GM23338 (cell line): Measurements from ENCODE around the gene UBE2G1. TPM values are rescaled to one million over a fixed set of nuclear protein-coding genes. Genes with fewer than 3 reads are reported as not detected.

Experiments used
- ATAC-seq: fragments of 200-7000 bp; cut with Tn5 transposase; 3 replicates; pipeline ENCODE4 v1.9.1; 2020
- DNase-seq: peaks from one replicate; pipeline ENCODE4 v3.0.0-alpha.2; 2015; ENCODE audit warnings: low spot score
- H2AFZ ChIP-seq: fragments of 200-600 bp; sonication (generic); 2 replicates; pipeline ENCODE4 v1.8.0; 2016; ENCODE audit warnings: antibody characterized with exemption, mild to moderate bottlenecking, moderate library complexity
- H3F3A ChIP-seq: fragments of 200-600 bp; sonication (generic); replicated peaks from 2 replicates; pipeline ENCODE4 v1.8.0; 2017; ENCODE audit warnings: antibody characterized with exemption, mixed run types, low read depth
- H3K27ac ChIP-seq: fragments of 200-600 bp; sonication (generic); 2 replicates; pipeline ENCODE4 v1.6.1; 2016; ENCODE audit warnings: low read depth
- H3K27me3 ChIP-seq: fragments of 200-600 bp; sonication (generic); 2 replicates; pipeline ENCODE4 v1.8.0; 2016; ENCODE audit warnings: mild to moderate bottlenecking, mixed run types, moderate library complexity; ENCODE audit not compliant: insufficient read depth
- H3K36me3 ChIP-seq: fragments of 200-600 bp; sonication (generic); 2 replicates; pipeline ENCODE4 v1.8.0; 2016; ENCODE audit warnings: mild to moderate bottlenecking; ENCODE audit not compliant: insufficient read depth
- H3K4me1 ChIP-seq: fragments of 200-600 bp; sonication (generic); 2 replicates; pipeline ENCODE4 v1.8.0; 2016; ENCODE audit warnings: mild to moderate bottlenecking, moderate library complexity; ENCODE audit not compliant: insufficient read depth
- H3K4me2 ChIP-seq: fragments of 200-600 bp; sonication (generic); 2 replicates; pipeline ENCODE4 v1.7.1; 2017; ENCODE audit warnings: mixed run types
- H3K4me3 ChIP-seq: fragments of 200-600 bp; sonication (generic); 2 replicates; pipeline ENCODE4 v1.6.1; 2016; ENCODE audit warnings: mixed run types
- H3K79me2 ChIP-seq: fragments of 200-600 bp; sonication (generic); replicated peaks from 2 replicates; pipeline ENCODE4 v1.8.0; 2017; ENCODE audit warnings: mild to moderate bottlenecking; ENCODE audit not compliant: insufficient read depth
- H3K9me2 ChIP-seq: fragments of 200-600 bp; sonication (generic); 2 replicates; pipeline ENCODE4 v1.8.0; 2017; ENCODE audit not compliant: insufficient read depth
- H4K20me1 ChIP-seq: fragments of 200-600 bp; sonication (generic); replicated peaks from 2 replicates; pipeline ENCODE4 v1.8.0; 2017; ENCODE audit warnings: mild to moderate bottlenecking; ENCODE audit not compliant: insufficient read depth
- H3K27ac Mint-ChIP-seq: 2 replicates; pipeline ENCODE4 v1.8.0; 2020; ENCODE audit warnings: inconsistent platforms, mild to moderate bottlenecking, moderate library complexity, mixed read lengths
- H3K27me3 Mint-ChIP-seq: 3 replicates; pipeline ENCODE4 v1.8.0; 2022; ENCODE audit warnings: low read depth, mild to moderate bottlenecking, moderate library complexity, mixed read lengths, inconsistent platforms; ENCODE audit not compliant: insufficient read depth, poor library complexity
- H3K36me3 Mint-ChIP-seq: 3 replicates; pipeline ENCODE4 v1.8.0; 2021; ENCODE audit warnings: low read depth, mild to moderate bottlenecking, inconsistent platforms, moderate library complexity, mixed read lengths
- H3K4me1 Mint-ChIP-seq: 3 replicates; pipeline ENCODE4 v1.8.0; 2020; ENCODE audit warnings: mild to moderate bottlenecking, inconsistent platforms, mixed read lengths
- H3K4me3 Mint-ChIP-seq: 3 replicates; pipeline ENCODE4 v1.8.0; 2021; ENCODE audit warnings: moderate library complexity, mild to moderate bottlenecking, inconsistent platforms, mixed read lengths
- H3K9me3 Mint-ChIP-seq: 3 replicates; pipeline ENCODE4 v1.8.0; 2020; ENCODE audit warnings: moderate library complexity, mild to moderate bottlenecking, inconsistent platforms, mixed read lengths
- CREB1 ChIP-seq: fragments of 250-450 bp; sonication (Bioruptor Pico); IDR thresholded peaks from 2 replicates; pipeline ENCODE4 v1.5.0; 2020; ENCODE audit warnings: low read depth, mild to moderate bottlenecking, moderate library complexity
- CTCF ChIP-seq, 2 experiments: fragments of 200-600 bp in 1 of 2; sonication (generic) in 1 of 2; conservative IDR thresholded peaks; 2 replicates each; pipeline versions ENCODE4 v1.5.1 to v1.6.1; 2016 to 2017; ENCODE audit warnings: antibody characterized with exemption in 2 of 2, low read depth in 2 of 2, mild to moderate bottlenecking in 2 of 2, moderate library complexity in 1 of 2
- EZH2 ChIP-seq: fragments of 200-600 bp; sonication (generic); IDR thresholded peaks from one replicate; pipeline ENCODE4 v1.8.0; 2017; ENCODE audit warnings: antibody characterized with exemption, mild to moderate bottlenecking, low read depth; ENCODE audit not compliant: unreplicated experiment
- EZH2phosphoT487 ChIP-seq: fragments of 200-600 bp; sonication (generic); IDR thresholded peaks from one replicate; pipeline ENCODE4 v1.8.1; 2018; ENCODE audit warnings: antibody characterized with exemption; ENCODE audit not compliant: unreplicated experiment
- JUNB ChIP-seq: IDR thresholded peaks from one replicate; pipeline ENCODE4 v1.6.1; 2016; ENCODE audit warnings: antibody characterized with exemption; ENCODE audit not compliant: unreplicated experiment
- NANOG ChIP-seq: IDR thresholded peaks from 2 replicates; pipeline ENCODE4 v1.6.1; 2016; ENCODE audit warnings: antibody characterized with exemption, borderline replicate concordance
- POLR2AphosphoS5 ChIP-seq: IDR thresholded peaks from 2 replicates; pipeline ENCODE4 v1.6.1; 2016; ENCODE audit warnings: antibody characterized with exemption, low read depth
- REST ChIP-seq: IDR thresholded peaks from one replicate; pipeline ENCODE4 v1.6.1; 2018; ENCODE audit warnings: antibody characterized with exemption; ENCODE audit not compliant: unreplicated experiment
- STAT1 ChIP-seq: IDR thresholded peaks from one replicate; pipeline ENCODE4 v1.6.1; 2016; ENCODE audit warnings: antibody characterized with exemption; ENCODE audit not compliant: unreplicated experiment
- ZNF114 ChIP-seq: fragments of 250-450 bp; sonication (Bioruptor Pico); IDR thresholded peaks from 2 replicates; pipeline ENCODE4 v1.5.0; 2020; ENCODE audit warnings: mild to moderate bottlenecking, moderate library complexity
- ZNF331 ChIP-seq: fragments of 250-450 bp; sonication (Bioruptor Pico); IDR thresholded peaks from 2 replicates; pipeline ENCODE4 v1.5.0; 2020; ENCODE audit warnings: low read depth, mild to moderate bottlenecking, moderate library complexity
- polyA plus RNA-seq: library from polyadenylated mRNA; unstranded; fragments of >200 nt; fragmentation: Nextera tagmentation; extraction: Ambion mirVana; gene quantifications from 2 replicates; pipeline ENCODE4 v1.2.1, GENCODE V29; 2016
- total RNA-seq: library from RNA; depleted of rRNA; stranded (reverse); fragments of >200 nt; shearing (Covaris generic); gene quantifications from 2 replicates; pipeline ENCODE4 v1.2.3, GENCODE V29; 2014
- TF ChIP-seq, protein P1 (sequence below): IDR thresholded peaks from 2 replicates; pipeline ENCODE4 v1.6.1; 2016; ENCODE audit warnings: antibody characterized with exemption
- TF ChIP-seq, protein P2 (sequence below): fragments of 250-450 bp; sonication (Bioruptor Pico); IDR thresholded peaks from 2 replicates; pipeline ENCODE4 v1.5.0; 2020; ENCODE audit warnings: mild to moderate bottlenecking, moderate library complexity

Gene UBE2G1
- total and polyA plus RNA-seq, 2 experiments from 2014 or later, result 71.9 to 145 TPM

- H2AFZ ChIP-seq, result no peak overlapping the region
- TF ChIP-seq, protein P1, sequence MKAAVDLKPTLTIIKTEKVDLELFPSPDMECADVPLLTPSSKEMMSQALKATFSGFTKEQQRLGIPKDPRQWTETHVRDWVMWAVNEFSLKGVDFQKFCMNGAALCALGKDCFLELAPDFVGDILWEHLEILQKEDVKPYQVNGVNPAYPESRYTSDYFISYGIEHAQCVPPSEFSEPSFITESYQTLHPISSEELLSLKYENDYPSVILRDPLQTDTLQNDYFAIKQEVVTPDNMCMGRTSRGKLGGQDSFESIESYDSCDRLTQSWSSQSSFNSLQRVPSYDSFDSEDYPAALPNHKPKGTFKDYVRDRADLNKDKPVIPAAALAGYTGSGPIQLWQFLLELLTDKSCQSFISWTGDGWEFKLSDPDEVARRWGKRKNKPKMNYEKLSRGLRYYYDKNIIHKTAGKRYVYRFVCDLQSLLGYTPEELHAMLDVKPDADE, result no peak
- TF ChIP-seq CREB1 (CRISPR knock-in tag) (no peak), NANOG (no peak), POLR2AphosphoS5 (no peak), CTCF (conservative IDR thresholded peaks at IDR 0.05; ENCODE audit: low read depth in 2 of 2) (no peak), REST (no peak), JUNB (no peak), ZNF331 (CRISPR knock-in tag) (no peak), ZNF114 (CRISPR knock-in tag) (no peak), EZH2 (no peak), STAT1 (no peak), EZH2phosphoT487 (no peak)
- TF ChIP-seq, protein P2, sequence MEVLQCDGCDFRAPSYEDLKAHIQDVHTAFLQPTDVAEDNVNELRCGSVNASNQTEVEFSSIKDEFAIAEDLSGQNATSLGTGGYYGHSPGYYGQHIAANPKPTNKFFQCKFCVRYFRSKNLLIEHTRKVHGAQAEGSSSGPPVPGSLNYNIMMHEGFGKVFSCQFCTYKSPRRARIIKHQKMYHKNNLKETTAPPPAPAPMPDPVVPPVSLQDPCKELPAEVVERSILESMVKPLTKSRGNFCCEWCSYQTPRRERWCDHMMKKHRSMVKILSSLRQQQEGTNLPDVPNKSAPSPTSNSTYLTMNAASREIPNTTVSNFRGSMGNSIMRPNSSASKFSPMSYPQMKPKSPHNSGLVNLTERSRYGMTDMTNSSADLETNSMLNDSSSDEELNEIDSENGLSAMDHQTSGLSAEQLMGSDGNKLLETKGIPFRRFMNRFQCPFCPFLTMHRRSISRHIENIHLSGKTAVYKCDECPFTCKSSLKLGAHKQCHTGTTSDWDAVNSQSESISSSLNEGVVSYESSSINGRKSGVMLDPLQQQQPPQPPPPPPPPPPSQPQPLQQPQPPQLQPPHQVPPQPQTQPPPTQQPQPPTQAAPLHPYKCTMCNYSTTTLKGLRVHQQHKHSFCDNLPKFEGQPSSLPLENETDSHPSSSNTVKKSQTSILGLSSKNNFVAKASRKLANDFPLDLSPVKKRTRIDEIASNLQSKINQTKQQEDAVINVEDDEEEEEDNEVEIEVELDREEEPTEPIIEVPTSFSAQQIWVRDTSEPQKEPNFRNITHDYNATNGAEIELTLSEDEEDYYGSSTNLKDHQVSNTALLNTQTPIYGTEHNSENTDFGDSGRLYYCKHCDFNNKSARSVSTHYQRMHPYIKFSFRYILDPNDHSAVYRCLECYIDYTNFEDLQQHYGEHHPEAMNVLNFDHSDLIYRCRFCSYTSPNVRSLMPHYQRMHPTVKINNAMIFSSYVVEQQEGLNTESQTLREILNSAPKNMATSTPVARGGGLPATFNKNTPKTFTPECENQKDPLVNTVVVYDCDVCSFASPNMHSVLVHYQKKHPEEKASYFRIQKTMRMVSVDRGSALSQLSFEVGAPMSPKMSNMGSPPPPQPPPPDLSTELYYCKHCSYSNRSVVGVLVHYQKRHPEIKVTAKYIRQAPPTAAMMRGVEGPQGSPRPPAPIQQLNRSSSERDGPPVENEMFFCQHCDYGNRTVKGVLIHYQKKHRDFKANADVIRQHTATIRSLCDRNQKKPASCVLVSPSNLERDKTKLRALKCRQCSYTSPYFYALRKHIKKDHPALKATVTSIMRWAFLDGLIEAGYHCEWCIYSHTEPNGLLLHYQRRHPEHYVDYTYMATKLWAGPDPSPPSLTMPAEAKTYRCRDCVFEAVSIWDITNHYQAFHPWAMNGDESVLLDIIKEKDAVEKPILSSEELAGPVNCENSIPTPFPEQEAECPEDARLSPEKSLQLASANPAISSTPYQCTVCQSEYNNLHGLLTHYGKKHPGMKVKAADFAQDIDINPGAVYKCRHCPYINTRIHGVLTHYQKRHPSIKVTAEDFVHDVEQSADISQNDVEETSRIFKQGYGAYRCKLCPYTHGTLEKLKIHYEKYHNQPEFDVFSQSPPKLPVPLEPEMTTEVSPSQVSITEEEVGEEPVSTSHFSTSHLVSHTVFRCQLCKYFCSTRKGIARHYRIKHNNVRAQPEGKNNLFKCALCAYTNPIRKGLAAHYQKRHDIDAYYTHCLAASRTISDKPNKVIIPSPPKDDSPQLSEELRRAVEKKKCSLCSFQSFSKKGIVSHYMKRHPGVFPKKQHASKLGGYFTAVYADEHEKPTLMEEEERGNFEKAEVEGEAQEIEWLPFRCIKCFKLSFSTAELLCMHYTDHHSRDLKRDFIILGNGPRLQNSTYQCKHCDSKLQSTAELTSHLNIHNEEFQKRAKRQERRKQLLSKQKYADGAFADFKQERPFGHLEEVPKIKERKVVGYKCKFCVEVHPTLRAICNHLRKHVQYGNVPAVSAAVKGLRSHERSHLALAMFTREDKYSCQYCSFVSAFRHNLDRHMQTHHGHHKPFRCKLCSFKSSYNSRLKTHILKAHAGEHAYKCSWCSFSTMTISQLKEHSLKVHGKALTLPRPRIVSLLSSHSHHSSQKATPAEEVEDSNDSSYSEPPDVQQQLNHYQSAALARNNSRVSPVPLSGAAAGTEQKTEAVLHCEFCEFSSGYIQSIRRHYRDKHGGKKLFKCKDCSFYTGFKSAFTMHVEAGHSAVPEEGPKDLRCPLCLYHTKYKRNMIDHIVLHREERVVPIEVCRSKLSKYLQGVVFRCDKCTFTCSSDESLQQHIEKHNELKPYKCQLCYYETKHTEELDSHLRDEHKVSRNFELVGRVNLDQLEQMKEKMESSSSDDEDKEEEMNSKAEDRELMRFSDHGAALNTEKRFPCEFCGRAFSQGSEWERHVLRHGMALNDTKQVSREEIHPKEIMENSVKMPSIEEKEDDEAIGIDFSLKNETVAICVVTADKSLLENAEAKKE (CRISPR knock-in tag), result no peak
- no peak overlapping the region for H3K4me3 Mint-ChIP-seq
These were observed 21.5 kb downstream of the UBE2G1 start for GRCh38 chr17:4344926-4345325.

More at GRCh38 chr17:4344926-4345325, 21.5 kb downstream of the UBE2G1 start:
- H3K4me1 ChIP-seq, result peaks cover 31% of the 10 kb centered on the region
- H3K36me3 ChIP-seq, result no peaks in the 10 kb centered on the region
- no peaks in the 10 kb centered on the region for H3K27me3 ChIP-seq
- Mint-ChIP-seq H3K27me3 (peaks cover 4% of the 10 kb centered on the region), H3K4me1 (peaks cover 16% of the 10 kb centered on the region), H3K27ac (no peak overlapping the region), H3K9me3 (no peaks in the 10 kb centered on the region), H3K36me3 (no peaks in the 10 kb centered on the region; the same call in 2 of the 3 replicates)
- H3K27ac ChIP-seq, result 0 out of 2 replicates have a peak overlapping the region, but pooled peaks have one; percentile 18
- peaks cover 100% of the 10 kb centered on the region for H3K79me2 ChIP-seq
- ATAC-seq (no peak), DNase-seq (no peak)
- peaks cover 95% of the 10 kb centered on the region for H4K20me1 ChIP-seq
- H3F3A ChIP-seq, result 0 out of 2 replicates have a peak, but pooled peaks cover 13% of the 10 kb centered on the region
- H3K4me3 ChIP-seq, result no peak overlapping the region
- H3K9me2 ChIP-seq, result no peaks in the 10 kb centered on the region
- H3K4me2 ChIP-seq, result no peak overlapping the region
